Mesothelial cell of epicardium (in vitro differentiated cells): ENCODE data around the gene DERL3. TPM values are rescaled to one million over a fixed set of nuclear protein-coding genes. Genes with fewer than 3 reads are reported as not detected.

Experiments used
- DNase-seq, 2 experiments: peaks; one replicate each; pipeline ENCODE4 v3.0.0; 2021; ENCODE audit warnings: low spot score in 2 of 2; ENCODE audit not compliant: unreplicated experiment in 2 of 2
- H3K27ac Mint-ChIP-seq: 2 replicates; pipeline ENCODE4 v1.8.0; 2021; ENCODE audit warnings: mixed read lengths
- H3K27me3 Mint-ChIP-seq: 2 replicates; pipeline ENCODE4 v1.8.0; 2021; ENCODE audit warnings: low read depth, mixed read lengths
- H3K36me3 Mint-ChIP-seq: 2 replicates; pipeline ENCODE4 v1.8.0; 2021; ENCODE audit warnings: mixed read lengths
- H3K4me1 Mint-ChIP-seq: 2 replicates; pipeline ENCODE4 v1.8.0; 2021; ENCODE audit warnings: mixed read lengths
- H3K4me3 Mint-ChIP-seq: 2 replicates; pipeline ENCODE4 v1.8.0; 2021; ENCODE audit warnings: mild to moderate bottlenecking, moderate library complexity, mixed read lengths
- H3K9me3 Mint-ChIP-seq: 2 replicates; pipeline ENCODE4 v1.8.0; 2021; ENCODE audit warnings: mixed read lengths
- CTCF ChIP-seq: fragments of 200-600 bp; sonication (generic); IDR thresholded peaks from one replicate; pipeline ENCODE4 v1.5.0; 2021; ENCODE audit warnings: antibody characterized with exemption; ENCODE audit not compliant: unreplicated experiment
- total RNA-seq: library from RNA; stranded (reverse); gene quantifications from 3 replicates; pipeline ENCODE4 v1.2.1, GENCODE V29; 2021

The DERL3 gene
- total RNA-seq, 1 donor from 2014 or later = 25.8 TPM

GRCh38 chr22:23787600-23787896, 51.3 kb downstream of the DERL3 start:
- no peak for TF ChIP-seq CTCF
- Mint-ChIP-seq H3K9me3 (no peaks in the 10 kb centered on the region), H3K4me1 (peaks cover 41% of the 10 kb centered on the region), H3K27ac (peak overlapping the region; percentile 90), H3K27me3 (no peaks in the 10 kb centered on the region), H3K36me3 (peaks cover 2% of the 10 kb centered on the region), H3K4me3 (peak overlapping the region; percentile 80)
- no peak for DNase-seq

GRCh38 chr22:23786752-23787599, 51.8 kb downstream of the DERL3 start, which contains the start of gene SMARCB1:
SMARCB1 (plus strand) TSS chr22:23786966; CDS start chr22:23787170, 204 bp downstream.
- Mint-ChIP-seq H3K27ac (peak within 1 kb of the TSS; percentile 97), H3K36me3 (peaks cover 2% of the 10 kb centered on the region), H3K27me3 (no peaks in the 10 kb centered on the region), H3K4me3 (peak within 1 kb of the TSS; percentile 80), H3K9me3 (no peaks in the 10 kb centered on the region), H3K4me1 (peaks cover 37% of the 10 kb centered on the region)
- peak; percentile 84 to 90 for DNase-seq
- no peak for TF ChIP-seq CTCF

GRCh38 chr22:23786261-23786710, 52.5 kb downstream of the DERL3 start:
- H3K4me1 Mint-ChIP-seq = peaks cover 33% of the 10 kb centered on the region
- TF ChIP-seq CTCF = no peak
- DNase-seq = no peak
- no peaks in the 10 kb centered on the region for H3K9me3 Mint-ChIP-seq
- peaks cover 4% of the 10 kb centered on the region for H3K36me3 Mint-ChIP-seq
- peak overlapping the region; percentile 97 for H3K27ac Mint-ChIP-seq
- no peaks in the 10 kb centered on the region for H3K27me3 Mint-ChIP-seq
- peak overlapping the region; percentile 80 for H3K4me3 Mint-ChIP-seq

Other genes starting within 250 kb of the DERL3 start
- gene DRICH1, start 206.7 kb downstream of the DERL3 start, total RNA-seq = 0.31 to 0.68 TPM (median 0.65 TPM) in 3 replicates
- 0.07 TPM in 1 of 3 replicates, not detected in the others for gene RGL4, start 148.0 kb downstream of the DERL3 start, total RNA-seq
- gene ZNF70, start 87.9 kb downstream of the DERL3 start, total RNA-seq = 17.8 to 18.7 TPM (median 18.2 TPM) in 3 replicates
- 0.52 TPM in 1 of 3 replicates, not detected in the others for gene VPREB3, start 84.6 kb downstream of the DERL3 start, total RNA-seq
- gene C22orf15, start 76.0 kb downstream of the DERL3 start, total RNA-seq = 0.36 to 0.82 TPM (median 0.52 TPM) in 3 replicates
- 56.6 to 61.9 TPM (median 61.8 TPM) in 3 replicates for gene CHCHD10, start 71.0 kb downstream of the DERL3 start, total RNA-seq
- gene MMP11, start 66.2 kb downstream of the DERL3 start, total RNA-seq = 510 to 566 TPM (median 528 TPM) in 3 replicates
- 182 to 192 TPM (median 184 TPM) in 3 replicates for gene SMARCB1, start 52.0 kb downstream of the DERL3 start, total RNA-seq
- gene SLC2A11, start 18.9 kb upstream of the DERL3 start, total RNA-seq = 98.7 to 112 TPM (median 99.0 TPM) in 3 replicates
- gene MIF, start 55.4 kb upstream of the DERL3 start, total RNA-seq = 916 to 949 TPM (median 925 TPM) in 3 replicates
- 3.6 to 3.7 TPM (median 3.7 TPM) in 3 replicates for gene GSTT2B, start 122.2 kb upstream of the DERL3 start, total RNA-seq
- not detected in 3 replicates for gene DDTL, start 127.9 kb upstream of the DERL3 start, total RNA-seq
- gene DDT, start 135.4 kb upstream of the DERL3 start, total RNA-seq = 80.0 to 85.3 TPM (median 80.3 TPM) in 3 replicates
- gene GSTT2, start 141.1 kb upstream of the DERL3 start, total RNA-seq = 0.29 TPM in 1 of 3 replicates, not detected in the others
- not detected in 3 replicates for gene GSTT4, start 166.4 kb upstream of the DERL3 start, total RNA-seq
- gene CABIN1, start 172.3 kb upstream of the DERL3 start, total RNA-seq = 67.8 to 74.4 TPM (median 69.5 TPM) in 3 replicates